Measurements from ENCODE around the gene COPS3. TPM values are rescaled to one million over a fixed set of nuclear protein-coding genes. Genes with fewer than 3 reads are reported as not detected.

The COPS3 gene
- total and polyA plus RNA-seq, 2 of the 4 experiments (the other 2 are of a cell fraction), result 71.4 to 144 TPM

DNA sequence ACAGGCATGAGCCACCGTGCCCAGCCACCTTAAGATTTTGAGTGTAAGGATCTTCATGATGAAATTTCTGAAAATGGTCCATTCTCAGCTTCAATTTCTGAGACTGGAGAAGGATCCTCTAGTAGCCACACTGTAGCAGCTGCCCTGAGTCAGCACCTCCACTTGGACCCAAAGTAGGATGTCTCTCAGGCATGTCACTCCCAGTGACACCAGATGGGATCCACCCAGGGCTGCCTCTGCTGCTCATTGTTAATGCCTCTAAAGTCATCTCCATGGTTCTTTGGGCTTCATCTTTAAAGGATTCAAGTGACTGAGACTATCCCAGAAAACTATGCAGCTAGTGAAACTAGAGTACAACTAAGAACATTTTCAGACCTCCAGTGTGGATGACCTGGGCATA lies 82.8 kb downstream of the COPS3 start:
- Histone ChIP-seq H4K20me1 (ENCODE audit: insufficient read depth, low read length) (no peaks in the 10 kb centered on the region), H3K4ac (ENCODE audit: low read depth, low read length) (no peak overlapping the region), H3K4me3 (ENCODE audit: insufficient read depth, low read depth, low read length) (no peak overlapping the region), H3K14ac (replicated peaks; ENCODE audit: low read depth, low read length) (no peak overlapping the region), H3K36me3 (ENCODE audit: control insufficient read depth, insufficient read depth, low read length) (no peaks in the 10 kb centered on the region; the same call in 1 of the 2 replicates), H4K5ac (ENCODE audit: low read depth, low read length) (no peak overlapping the region), H2AK5ac (ENCODE audit: low read depth, low read length) (no peak overlapping the region), H2AK9ac (replicated peaks; ENCODE audit: low read depth, low read length, poor library complexity) (no peak overlapping the region), H2BK20ac (ENCODE audit: low read depth, low read length) (no peak overlapping the region), H3K4me1 (ENCODE audit: control insufficient read depth, insufficient read depth, low read length) (peaks cover 11% of the 10 kb centered on the region), H2BK5ac (ENCODE audit: low read depth, low read length, poor library complexity, severe bottlenecking) (no peak overlapping the region), H3K27ac (ENCODE audit: insufficient read depth, low read length) (no peak overlapping the region), H3K18ac (ENCODE audit: low read depth, low read length) (no peak overlapping the region), H2AFZ (replicated peaks; ENCODE audit: low read length, poor library complexity) (no peak overlapping the region), H3K27me3 (ENCODE audit: control insufficient read depth, insufficient read depth, low read length) (no peaks in the 10 kb centered on the region), H3K4me2 (ENCODE audit: low read depth, low read length) (no peak overlapping the region), H3K9ac (ENCODE audit: low read depth, low read length) (no peak overlapping the region), H2BK120ac (ENCODE audit: low read depth, low read length) (no peak overlapping the region), H2BK15ac (ENCODE audit: low read depth, low read length) (no peak overlapping the region), H3K56ac (ENCODE audit: extremely low read depth, insufficient read depth, low read length) (no peak overlapping the region), H4K8ac (ENCODE audit: low read depth in 2 of 2, low read length in 2 of 2) (no peak overlapping the region), H3K9me3 (ENCODE audit: control insufficient read depth, insufficient read depth, low read length) (no peaks in the 10 kb centered on the region), H3K9me1 (ENCODE audit: insufficient read depth, low read length) (no peaks in the 10 kb centered on the region), H4K91ac (ENCODE audit: insufficient read depth, low read depth, low read length) (no peak overlapping the region), H3K23ac (ENCODE audit: low read depth, low read length) (no peak overlapping the region), H3K79me1 (ENCODE audit: low read depth in 1 of 2, low read length in 2 of 2) (no peaks in the 10 kb centered on the region)
- dilution Hi-C loops (cut with HindIII; ENCODE audit: low sequenced_read_pairs, unreplicated experiment) (no loop called here), intact Hi-C loops (cut with micrococcal nuclease) (loop anchor here (5.0 kb wide), 1 partner anchor 196 kb away; no protein-coding TSS in a partner anchor), in situ Hi-C loops (cut with MboI; ENCODE audit: low sequenced_read_pairs) (no loop called here)
- no peak for TF ChIP-seq MXI1 (IDR thresholded peaks at IDR 0.05; ENCODE audit: borderline replicate concordance, low read depth, low read length)
- no peak for TF ChIP-seq RFX5 (IDR thresholded peaks at IDR 0.05; ENCODE audit: low read depth, low read length)
- no peak for TF ChIP-seq BHLHE40 (IDR thresholded peaks at IDR 0.05; ENCODE audit: low read depth, low read length)
- no peak for TF ChIP-seq FOS (IDR thresholded peaks at IDR 0.05; ENCODE audit: low read depth, low read length)
- TF ChIP-seq RCOR1 (IDR thresholded peaks at IDR 0.05; ENCODE audit: insufficient replicate concordance, low read length), result no peak
- TF ChIP-seq POLR2A (IDR thresholded peaks at IDR 0.05; ENCODE audit: low read depth, low read length), result no peak
- no peak for TF ChIP-seq NFE2L2 (IDR thresholded peaks at IDR 0.05; ENCODE audit: low read depth, low read length)
- TF ChIP-seq, protein P1, sequence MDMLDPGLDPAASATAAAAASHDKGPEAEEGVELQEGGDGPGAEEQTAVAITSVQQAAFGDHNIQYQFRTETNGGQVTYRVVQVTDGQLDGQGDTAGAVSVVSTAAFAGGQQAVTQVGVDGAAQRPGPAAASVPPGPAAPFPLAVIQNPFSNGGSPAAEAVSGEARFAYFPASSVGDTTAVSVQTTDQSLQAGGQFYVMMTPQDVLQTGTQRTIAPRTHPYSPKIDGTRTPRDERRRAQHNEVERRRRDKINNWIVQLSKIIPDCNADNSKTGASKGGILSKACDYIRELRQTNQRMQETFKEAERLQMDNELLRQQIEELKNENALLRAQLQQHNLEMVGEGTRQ (IDR thresholded peaks at IDR 0.05; ENCODE audit: low read depth, low read length), result no peak
- no CpG with 5 or more reads among the region's 1 CpG for WGBS, 2 experiments (ENCODE audit: extremely low coverage in 2 of 2, insufficient read length in 1 of 2)
- no peak for ATAC-seq (ENCODE audit: low read depth)
- DNase-seq, result no peak
- CTCF ChIA-PET, result no interaction called here
- POLR2A ChIA-PET (ENCODE audit: unreplicated experiment), result no interaction called here
- BruUV-seq (replicated peaks), result no TSS peak
